Fibroblast of mammary gland (primary cell): ENCODE data around the gene ACOT4.
"Not testable (repeated sequence)": the region's sequence is repeated elsewhere in the genome, so short reads cannot be mapped to it uniquely, and the experiment has no call there.

Experiments
- DNase-seq: peaks from one replicate; pipeline ENCODE4 v3.0.0-alpha.2; 2010; ENCODE audit warnings: low read depth
- H3K4me3 ChIP-seq: 2 replicates; pipeline ENCODE4 v1.5.1; 2011; ENCODE audit warnings: low read depth, mild to moderate bottlenecking, low read length, moderate library complexity; ENCODE audit not compliant: control insufficient read depth
- TF ChIP-seq, protein P1 (sequence below): conservative IDR thresholded peaks from 2 replicates; pipeline ENCODE4 v1.5.1; 2011; ENCODE audit warnings: low read depth, low read length, inconsistent platforms; ENCODE audit not compliant: control insufficient read depth, insufficient read depth

ACOT4 gene

DNA sequence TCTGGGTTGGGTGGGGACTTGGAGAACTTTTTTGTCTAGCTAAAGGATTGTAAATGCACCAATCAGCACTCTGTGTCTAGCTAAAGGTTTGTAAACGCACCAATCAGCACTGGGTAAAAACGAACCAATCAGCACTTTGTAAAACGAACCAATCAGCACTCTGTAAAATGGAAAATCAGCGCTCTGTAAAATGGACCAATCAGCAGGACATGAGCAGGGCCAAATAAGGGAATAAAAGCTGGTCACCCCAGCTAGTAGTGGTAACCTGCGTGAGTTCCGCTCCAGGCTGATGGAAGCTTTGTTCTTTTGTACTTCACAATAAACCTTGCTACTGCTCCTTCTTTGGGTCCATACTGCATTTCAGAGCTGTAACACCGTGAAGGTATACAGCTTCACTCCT, 24.3 kb upstream of the ACOT4 start:
- no peak overlapping the region for H3K4me3 ChIP-seq
- no peak for DNase-seq
- TF ChIP-seq, protein P1, sequence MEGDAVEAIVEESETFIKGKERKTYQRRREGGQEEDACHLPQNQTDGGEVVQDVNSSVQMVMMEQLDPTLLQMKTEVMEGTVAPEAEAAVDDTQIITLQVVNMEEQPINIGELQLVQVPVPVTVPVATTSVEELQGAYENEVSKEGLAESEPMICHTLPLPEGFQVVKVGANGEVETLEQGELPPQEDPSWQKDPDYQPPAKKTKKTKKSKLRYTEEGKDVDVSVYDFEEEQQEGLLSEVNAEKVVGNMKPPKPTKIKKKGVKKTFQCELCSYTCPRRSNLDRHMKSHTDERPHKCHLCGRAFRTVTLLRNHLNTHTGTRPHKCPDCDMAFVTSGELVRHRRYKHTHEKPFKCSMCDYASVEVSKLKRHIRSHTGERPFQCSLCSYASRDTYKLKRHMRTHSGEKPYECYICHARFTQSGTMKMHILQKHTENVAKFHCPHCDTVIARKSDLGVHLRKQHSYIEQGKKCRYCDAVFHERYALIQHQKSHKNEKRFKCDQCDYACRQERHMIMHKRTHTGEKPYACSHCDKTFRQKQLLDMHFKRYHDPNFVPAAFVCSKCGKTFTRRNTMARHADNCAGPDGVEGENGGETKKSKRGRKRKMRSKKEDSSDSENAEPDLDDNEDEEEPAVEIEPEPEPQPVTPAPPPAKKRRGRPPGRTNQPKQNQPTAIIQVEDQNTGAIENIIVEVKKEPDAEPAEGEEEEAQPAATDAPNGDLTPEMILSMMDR = no peak

DNA sequence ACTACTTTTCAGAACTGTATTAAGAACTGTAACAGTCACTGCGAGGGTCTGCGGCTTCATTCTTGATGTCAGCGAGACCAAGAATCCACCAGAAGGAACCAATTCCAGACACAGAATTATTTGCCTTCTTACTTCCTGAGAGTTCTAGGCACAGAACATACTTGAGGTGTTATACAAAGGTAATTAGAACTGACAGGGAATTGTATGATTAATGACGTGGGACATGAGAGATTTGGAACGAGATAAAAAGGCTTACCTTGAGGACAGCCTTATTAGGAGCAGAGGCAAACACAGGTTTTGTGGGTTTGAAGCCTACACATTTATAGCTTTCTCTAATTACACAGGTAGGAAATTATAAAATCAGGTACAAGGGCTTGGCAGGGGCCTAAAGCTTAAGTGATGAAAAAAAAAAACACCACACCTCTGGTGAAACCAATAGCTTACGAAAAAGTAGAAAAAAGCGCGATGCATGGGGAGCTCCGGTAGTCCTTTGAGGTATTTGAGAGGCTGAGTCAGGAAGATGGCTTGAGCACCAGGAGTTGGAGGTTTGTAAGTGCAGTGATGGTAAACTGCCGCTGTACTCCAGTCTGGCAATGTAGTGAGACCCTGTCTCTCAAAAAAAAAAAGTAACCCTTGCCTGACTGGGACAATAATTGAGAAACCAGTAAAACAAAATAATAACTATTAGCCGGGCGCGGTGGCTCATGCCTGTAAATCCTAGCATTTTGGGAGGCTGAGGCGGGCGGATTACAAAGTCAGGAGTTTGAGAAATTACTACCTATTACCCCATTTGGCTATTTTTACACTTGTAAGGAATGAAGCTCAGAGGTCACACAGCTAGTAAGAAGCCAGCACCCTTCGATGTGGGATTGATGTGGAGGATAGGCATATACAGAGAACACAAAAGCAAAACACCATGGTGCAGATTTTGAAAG, 23.5 kb upstream of the ACOT4 start:
- peak overlapping the region; percentile 65 for H3K4me3 ChIP-seq
- TF ChIP-seq, protein P1 = no peak
- DNase-seq = peak; percentile 61

DNA sequence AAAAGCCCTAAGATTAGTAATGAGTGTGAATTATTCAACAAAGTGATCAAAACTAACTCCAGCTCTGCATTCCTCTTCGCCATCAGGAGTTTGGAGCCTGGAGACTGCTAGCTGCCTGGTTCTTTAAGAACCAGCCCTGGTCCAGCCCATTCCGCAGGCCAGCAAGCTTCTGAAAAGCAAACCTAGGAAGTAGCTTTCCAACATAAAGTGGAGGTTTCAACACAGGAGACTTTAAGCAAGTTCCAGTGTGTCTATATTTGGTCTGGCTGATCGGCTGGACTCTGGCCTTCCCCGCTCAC, 22.8 kb upstream of the ACOT4 start:
- H3K4me3 ChIP-seq = peak overlapping the region; percentile 65
- not testable (repeated sequence) for DNase-seq

DNA sequence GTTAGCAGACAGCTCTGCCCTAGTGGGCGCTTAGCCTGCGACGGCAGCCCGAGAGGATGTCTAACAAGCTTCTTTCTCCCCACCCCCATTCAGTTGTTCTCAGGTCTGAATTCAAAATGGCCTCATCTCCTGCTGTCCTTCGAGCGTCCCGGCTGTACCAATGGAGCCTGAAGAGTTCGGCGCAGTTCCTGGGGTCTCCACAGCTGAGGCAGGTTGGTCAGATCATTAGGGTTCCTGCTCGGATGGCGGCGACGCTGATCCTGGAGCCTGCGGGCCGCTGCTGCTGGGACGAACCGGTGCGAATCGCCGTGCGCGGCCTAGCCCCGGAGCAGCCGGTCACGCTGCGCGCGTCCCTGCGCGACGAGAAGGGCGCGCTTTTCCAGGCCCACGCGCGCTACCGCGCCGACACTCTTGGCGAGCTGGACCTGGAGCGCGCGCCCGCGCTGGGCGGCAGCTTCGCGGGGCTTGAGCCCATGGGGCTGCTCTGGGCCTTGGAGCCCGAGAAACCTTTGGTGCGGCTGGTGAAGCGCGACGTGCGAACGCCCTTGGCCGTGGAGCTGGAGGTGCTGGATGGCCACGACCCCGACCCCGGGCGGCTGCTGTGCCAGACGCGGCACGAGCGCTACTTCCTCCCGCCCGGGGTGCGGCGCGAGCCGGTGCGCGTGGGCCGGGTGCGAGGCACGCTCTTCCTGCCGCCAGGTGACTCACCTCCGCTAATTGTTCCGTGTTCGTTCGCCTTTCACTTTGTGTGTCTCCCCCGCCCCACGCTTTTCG, 22.3 kb upstream of the ACOT4 start, which contains the start of gene ACOT2:
TSS of gene ACOT2 (plus strand) at position 29 of the 774 bp plus-strand sequence. CDS start at position 57, 28 bp downstream.
- peak; percentile 92 for DNase-seq
- H3K4me3 ChIP-seq = peak within 1 kb of the TSS; percentile 65

DNA sequence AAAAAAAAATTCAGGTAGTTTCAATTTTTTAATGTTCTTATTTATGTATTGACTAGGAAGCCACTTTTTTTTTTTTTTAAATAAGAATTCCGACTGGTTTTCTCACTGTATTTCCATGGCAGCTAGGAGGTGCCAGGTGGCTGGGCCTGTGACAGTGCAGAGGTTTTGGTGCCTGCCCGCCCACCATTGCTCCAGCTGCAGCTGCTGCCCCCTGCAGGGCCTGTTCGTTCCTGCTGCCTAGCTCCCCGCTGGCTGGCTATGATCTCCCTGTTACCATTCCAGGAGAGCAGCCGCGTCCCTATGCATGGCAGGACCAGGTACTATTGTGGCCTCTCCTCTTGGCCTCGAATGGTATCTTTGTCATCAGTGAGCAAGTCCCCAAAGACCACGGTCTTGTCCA, 20.8 kb upstream of the ACOT4 start:
- DNase-seq = peak; percentile 33
- TF ChIP-seq, protein P1 = peak; percentile 47
- not testable (repeated sequence) for H3K4me3 ChIP-seq

DNA sequence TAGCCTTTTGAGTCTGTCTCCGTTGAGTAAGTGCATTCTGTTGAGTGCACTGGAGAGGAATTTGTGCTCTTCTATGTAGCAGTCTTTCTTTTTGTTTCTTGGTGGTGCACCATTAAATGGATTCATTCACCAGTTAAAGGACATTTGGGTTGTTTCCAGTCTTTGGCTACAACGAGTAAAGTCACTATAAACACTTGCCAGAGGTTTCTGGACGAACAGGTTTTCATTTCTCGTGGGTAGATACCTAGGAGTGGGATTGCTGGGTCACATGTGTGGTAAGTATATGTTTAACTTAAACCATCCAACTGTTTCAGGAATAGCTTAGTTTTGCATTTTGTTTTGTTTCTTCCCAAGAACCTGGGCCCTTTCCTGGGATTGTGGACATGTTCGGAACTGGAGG, 18.6 kb upstream of the ACOT4 start:
- DNase-seq, H3K4me3 ChIP-seq: not testable (repeated sequence)

DNA sequence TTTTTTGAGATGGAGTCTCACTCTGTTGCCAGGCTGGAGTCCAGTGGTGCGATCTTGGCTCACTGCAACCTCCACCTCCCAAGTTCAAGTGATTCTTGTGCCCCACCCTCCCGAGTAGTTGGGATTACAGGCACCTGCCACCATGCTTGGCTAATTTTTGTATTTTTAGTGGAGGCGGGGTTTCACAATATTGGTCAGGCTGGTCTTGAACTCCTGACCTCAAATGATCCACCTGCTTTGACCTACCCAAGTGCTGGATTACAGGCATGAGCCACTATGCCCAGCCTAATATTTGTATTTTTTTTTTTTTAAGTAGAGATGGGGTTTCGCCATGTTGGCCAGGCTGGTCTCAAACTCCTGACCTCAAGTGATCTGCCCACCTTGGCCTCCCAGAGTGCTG, 17.9 kb upstream of the ACOT4 start:
- not testable (repeated sequence) for DNase-seq, H3K4me3 ChIP-seq

DNA sequence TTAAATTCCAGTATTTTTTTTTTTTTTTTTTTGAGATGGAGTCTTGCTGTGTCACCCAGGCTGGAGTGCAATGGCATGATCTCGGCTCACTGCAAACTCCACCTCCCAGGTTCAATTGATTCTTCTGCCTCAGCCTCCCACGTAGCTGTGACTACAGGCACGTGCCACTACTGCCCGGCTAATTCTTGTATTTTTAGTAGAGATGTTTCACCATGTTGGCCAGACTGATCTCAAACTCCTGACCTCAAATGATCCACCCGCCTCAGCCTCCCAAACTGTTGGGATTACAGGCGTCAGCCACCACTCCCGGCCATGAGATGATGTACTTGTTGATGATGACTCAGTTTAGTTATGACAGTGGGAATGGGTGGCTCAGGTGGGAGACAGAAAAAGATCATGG, 17.4 kb upstream of the ACOT4 start:
- DNase-seq = not testable (repeated sequence)

DNA sequence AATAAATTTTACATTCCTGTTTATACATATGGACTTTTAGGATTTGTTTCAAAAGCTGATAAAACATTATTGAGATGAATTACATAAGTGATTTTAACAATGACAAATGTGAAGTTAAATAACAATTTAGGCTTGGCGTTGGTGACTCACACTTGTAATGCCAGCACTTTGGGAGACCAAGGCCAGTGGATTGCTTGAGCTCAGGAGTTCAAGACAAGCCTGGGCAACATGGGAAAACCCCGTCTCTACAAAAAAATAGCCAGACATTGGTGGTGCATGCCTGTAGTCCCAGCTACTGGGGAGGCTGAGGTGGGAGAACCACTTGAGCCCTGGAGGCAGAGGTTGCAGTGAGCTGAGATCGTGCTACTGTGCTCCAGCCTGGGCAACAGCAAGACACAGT, 15.3 kb upstream of the ACOT4 start:
- no peak overlapping the region for H3K4me3 ChIP-seq
- TF ChIP-seq, protein P1 = no peak
- no peak for DNase-seq

More for the DNA sequence above, 17.4 kb upstream of the ACOT4 start:
- H3K4me3 ChIP-seq = not testable (repeated sequence)

DNA sequence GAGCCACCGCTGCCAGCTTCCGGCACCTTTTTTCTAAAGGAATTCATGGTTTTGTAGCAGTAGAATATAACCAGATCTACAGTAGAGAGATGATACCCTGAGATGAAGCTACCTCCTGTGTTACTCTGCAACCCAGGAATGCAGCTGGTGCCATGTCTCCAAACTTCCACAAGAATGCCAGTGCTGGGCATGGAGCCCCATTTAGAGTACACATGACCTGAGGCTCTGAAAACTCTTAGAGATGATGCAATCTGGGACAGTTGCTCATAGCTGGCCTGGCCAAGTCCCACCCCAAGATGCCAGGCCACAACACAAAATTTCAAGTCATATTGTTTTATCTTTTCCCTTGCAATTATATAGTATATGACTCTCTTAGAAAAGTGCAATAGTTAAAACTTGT, 14.5 kb upstream of the ACOT4 start:
- H3K4me3 ChIP-seq, DNase-seq: not testable (repeated sequence)

DNA sequence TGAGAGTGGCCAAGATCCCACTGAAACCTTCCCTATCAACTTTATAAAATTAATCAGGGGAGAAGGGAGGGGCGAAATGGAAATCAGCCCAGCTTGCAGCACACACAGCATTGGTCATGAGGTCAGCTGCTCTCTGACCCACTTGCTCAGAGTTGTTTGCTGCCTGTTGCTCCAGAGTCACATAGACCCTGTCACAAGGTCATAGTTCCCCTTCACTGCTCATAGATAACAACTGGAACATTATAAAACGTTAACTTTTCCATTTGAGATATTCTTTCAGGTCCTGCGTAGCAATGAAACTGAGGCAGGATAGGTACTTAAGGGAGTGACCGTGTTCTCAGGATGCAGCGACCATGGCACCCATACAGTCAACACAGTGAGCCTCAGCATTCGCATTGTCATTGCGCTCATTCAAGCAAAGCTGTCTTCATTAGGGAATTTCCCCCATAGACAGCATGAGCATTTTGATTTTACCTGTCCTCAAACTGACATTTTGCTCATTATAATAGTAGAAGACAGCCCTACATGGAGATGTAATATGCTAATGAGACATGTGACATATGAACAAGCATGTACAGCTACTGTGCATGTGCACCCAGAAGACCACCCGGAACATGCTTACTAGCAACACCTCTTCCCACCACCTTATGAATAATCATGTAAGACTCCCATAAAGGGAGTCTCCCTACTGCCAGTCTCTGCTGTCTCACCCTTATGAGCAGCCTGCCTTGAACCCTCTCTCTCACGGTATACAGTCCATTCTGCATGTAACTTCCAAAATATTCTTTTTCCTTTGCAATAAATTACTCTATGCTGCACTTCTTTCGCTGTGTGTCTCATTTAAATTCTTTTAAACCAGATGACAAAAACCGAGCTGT, 9.3 kb upstream of the ACOT4 start:
- not testable (repeated sequence) for DNase-seq, H3K4me3 ChIP-seq
